DOHH2 (cell line): ENCODE data around the gene CTIF.

ENCODE experiments used
- CTCF ChIP-seq: fragments of 200-600 bp; sonication (generic); IDR thresholded peaks from one replicate; pipeline ENCODE4 v1.5.1; 2014; ENCODE audit warnings: antibody characterized with exemption, mild to moderate bottlenecking, low read depth, low read length; ENCODE audit not compliant: poor library complexity, severe bottlenecking
- EZH2phosphoT487 ChIP-seq: fragments of 200-600 bp; sonication (generic); IDR thresholded peaks from 2 replicates; pipeline ENCODE4 v1.6.1; 2017; ENCODE audit warnings: borderline replicate concordance, mild to moderate bottlenecking, antibody characterized with exemption, low read length, moderate library complexity, mixed read lengths

DNA sequence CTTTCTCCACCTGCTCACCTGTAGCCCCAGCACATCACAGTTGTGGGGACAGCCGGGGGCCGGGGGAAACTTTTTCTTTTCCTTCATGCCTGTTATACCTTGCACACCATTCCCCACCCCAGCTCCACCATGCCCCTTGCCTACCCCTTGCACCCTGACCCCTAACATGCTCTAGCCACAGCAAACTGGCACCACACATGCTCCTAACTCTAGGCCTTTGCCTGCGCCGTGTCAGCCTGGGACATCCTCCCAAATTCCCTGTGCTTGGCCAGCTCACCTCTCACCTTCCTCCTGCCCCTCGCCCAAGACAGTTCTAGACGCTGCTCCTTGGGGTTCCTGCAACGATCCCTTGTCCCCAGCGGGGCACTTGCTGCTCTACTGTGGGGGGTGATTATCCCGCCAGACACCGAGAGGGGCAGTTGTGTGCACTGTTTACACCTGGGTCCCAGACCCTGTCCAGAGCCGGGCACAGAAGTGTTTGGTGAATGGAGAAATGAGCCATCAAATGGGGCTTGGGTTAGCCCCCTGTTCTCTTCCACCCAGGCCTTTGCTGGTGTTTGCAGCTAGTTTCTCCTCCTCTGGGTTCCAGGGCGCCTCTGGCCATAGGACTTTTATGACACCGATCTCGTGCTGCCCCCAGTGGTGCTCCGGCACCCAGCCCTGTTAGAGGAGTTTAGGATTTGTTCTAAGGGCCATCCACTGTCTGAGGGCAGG, 129.8 kb downstream of the CTIF start:
- TF ChIP-seq CTCF (peak; percentile 40), EZH2phosphoT487 (no peak)
